Measurements from ENCODE around the gene ANXA4. TPM values are rescaled to one million over a fixed set of nuclear protein-coding genes. Genes with fewer than 3 reads are reported as not detected.

ANXA4 gene
- total RNA-seq, 1 experiment from 2014 or later, result 9.5 TPM

DNA sequence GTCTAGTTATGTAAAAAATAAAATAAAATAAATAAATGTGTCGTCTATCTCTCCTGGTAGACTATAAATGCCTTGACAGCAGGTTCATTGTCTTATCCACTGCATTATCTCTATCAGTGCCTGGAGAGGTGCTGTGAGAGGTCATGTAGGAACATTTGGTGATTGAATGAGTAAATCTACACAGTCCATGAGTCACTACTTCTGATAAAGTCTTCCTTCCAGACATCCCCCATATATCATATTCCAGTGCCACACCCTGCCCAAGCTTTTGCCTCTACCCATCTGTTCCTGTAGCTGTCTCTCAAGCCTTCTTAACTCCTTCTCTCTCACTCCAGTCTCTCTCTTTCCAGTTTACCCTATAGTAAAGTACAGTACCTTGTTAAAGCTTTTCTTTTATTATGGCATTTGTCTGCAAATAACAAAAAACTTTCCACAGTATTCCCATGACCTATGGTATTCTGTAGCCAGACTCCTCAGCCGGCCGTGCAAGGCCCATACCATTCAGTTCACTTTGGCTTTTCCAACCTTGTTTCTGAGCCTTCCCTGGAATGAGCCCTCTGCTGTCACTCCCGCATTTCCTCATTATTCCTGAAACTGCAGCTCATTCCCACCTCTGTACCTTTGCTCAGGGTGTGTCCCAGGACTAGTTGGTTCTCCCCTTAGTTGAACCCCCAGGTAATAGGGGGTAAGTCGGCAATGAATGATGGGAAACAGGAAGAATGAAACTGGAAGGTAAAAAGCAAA lies 37.5 kb downstream of the ANXA4 start (continued):
- no peak for TF ChIP-seq USF1 (CRISPR knock-in tag; IDR thresholded peaks at IDR 0.05)
- TF ChIP-seq NR2C2 (CRISPR knock-in tag; IDR thresholded peaks at IDR 0.05), result no peak
- no peak for TF ChIP-seq ZNF423 (CRISPR knock-in tag; IDR thresholded peaks at IDR 0.05)
- no peak for TF ChIP-seq TP53 (CRISPR knock-in tag; IDR thresholded peaks at IDR 0.05)
- TF ChIP-seq KAT7 (CRISPR knock-in tag; IDR thresholded peaks at IDR 0.05; ENCODE audit: borderline replicate concordance), result no peak
- TF ChIP-seq, protein P1, sequence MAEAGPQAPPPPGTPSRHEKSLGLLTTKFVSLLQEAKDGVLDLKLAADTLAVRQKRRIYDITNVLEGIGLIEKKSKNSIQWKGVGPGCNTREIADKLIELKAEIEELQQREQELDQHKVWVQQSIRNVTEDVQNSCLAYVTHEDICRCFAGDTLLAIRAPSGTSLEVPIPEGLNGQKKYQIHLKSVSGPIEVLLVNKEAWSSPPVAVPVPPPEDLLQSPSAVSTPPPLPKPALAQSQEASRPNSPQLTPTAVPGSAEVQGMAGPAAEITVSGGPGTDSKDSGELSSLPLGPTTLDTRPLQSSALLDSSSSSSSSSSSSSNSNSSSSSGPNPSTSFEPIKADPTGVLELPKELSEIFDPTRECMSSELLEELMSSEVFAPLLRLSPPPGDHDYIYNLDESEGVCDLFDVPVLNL (CRISPR knock-in tag; IDR thresholded peaks at IDR 0.05; ENCODE audit: borderline replicate concordance, low read depth), result no peak
- TF ChIP-seq NR1H2 (CRISPR knock-in tag; IDR thresholded peaks at IDR 0.05), result no peak

DNA sequence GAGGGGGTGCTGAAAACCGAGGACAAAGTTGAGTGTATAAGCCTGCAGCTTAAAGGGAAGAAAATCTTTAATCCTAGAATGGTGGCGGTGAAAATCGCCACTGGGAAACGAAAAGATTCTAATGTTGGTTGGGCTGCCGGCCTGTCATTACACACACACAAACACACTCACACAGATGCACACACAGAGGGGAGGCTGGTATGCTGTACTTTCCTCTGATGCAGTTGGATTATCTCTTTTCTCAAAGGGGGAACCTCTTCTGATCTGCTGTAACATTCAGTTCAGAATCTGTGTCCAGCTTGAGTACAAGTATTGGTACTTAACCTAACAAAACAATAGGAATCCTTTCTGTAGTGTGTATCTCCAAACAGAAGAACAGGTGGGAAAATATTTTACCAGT lies 39.0 kb downstream of the ANXA4 start:
- no peak for TF ChIP-seq ZNF138 (CRISPR knock-in tag; conservative IDR thresholded peaks at IDR 0.05)
- no peak for TF ChIP-seq JUN (CRISPR knock-in tag; IDR thresholded peaks at IDR 0.05)
- TF ChIP-seq SMAD4 (CRISPR knock-in tag; IDR thresholded peaks at IDR 0.05), result no peak
- TF ChIP-seq NFE2L1 (CRISPR knock-in tag; IDR thresholded peaks at IDR 0.05), result no peak
- TF ChIP-seq GABPB1 (CRISPR knock-in tag; IDR thresholded peaks at IDR 0.05), result no peak
- TF ChIP-seq JAZF1 (CRISPR knock-in tag; IDR thresholded peaks at IDR 0.05), result no peak
- TF ChIP-seq TEAD1 (CRISPR knock-in tag; IDR thresholded peaks at IDR 0.05), result no peak
- TF ChIP-seq TEAD4 (CRISPR knock-in tag; IDR thresholded peaks at IDR 0.05), result no peak
- TF ChIP-seq CREM (CRISPR knock-in tag; IDR thresholded peaks at IDR 0.05), result no peak
- no peak for TF ChIP-seq ATF6 (CRISPR knock-in tag; IDR thresholded peaks at IDR 0.05)
- no peak for TF ChIP-seq NFATC4 (CRISPR knock-in tag; IDR thresholded peaks at IDR 0.05)
- TF ChIP-seq ZNF396 (CRISPR knock-in tag; IDR thresholded peaks at IDR 0.05; ENCODE audit: borderline replicate concordance), result no peak
- TF ChIP-seq, protein P2, sequence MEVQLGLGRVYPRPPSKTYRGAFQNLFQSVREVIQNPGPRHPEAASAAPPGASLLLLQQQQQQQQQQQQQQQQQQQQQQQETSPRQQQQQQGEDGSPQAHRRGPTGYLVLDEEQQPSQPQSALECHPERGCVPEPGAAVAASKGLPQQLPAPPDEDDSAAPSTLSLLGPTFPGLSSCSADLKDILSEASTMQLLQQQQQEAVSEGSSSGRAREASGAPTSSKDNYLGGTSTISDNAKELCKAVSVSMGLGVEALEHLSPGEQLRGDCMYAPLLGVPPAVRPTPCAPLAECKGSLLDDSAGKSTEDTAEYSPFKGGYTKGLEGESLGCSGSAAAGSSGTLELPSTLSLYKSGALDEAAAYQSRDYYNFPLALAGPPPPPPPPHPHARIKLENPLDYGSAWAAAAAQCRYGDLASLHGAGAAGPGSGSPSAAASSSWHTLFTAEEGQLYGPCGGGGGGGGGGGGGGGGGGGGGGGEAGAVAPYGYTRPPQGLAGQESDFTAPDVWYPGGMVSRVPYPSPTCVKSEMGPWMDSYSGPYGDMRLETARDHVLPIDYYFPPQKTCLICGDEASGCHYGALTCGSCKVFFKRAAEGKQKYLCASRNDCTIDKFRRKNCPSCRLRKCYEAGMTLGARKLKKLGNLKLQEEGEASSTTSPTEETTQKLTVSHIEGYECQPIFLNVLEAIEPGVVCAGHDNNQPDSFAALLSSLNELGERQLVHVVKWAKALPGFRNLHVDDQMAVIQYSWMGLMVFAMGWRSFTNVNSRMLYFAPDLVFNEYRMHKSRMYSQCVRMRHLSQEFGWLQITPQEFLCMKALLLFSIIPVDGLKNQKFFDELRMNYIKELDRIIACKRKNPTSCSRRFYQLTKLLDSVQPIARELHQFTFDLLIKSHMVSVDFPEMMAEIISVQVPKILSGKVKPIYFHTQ (CRISPR knock-in tag; IDR thresholded peaks at IDR 0.05), result no peak
- no peak for TF ChIP-seq ETV6 (CRISPR knock-in tag; IDR thresholded peaks at IDR 0.05)
- TF ChIP-seq ZMAT4 (CRISPR knock-in tag; IDR thresholded peaks at IDR 0.05), result no peak
- Mint-ChIP-seq H3K4me3 (no peak overlapping the region), H3K36me3 (peaks cover 9% of the 10 kb centered on the region), H3K9me3 (peaks cover 12% of the 10 kb centered on the region), H3K27ac (no peak overlapping the region), H3K27me3 (ENCODE audit: low read depth) (no peaks in the 10 kb centered on the region), H3K4me1 (peaks cover 45% of the 10 kb centered on the region)
- ChIA-PET CTCF (interaction anchor here (1.4 to 2.1 kb wide), 2 partner anchors 36 to 56 kb away, joined by 4 to 15 read pairs; no protein-coding TSS in a partner anchor), POLR2A (interaction anchor here (0.6 kb wide), 1 partner anchor 131 kb away, joined by 6 read pairs; no protein-coding TSS in a partner anchor)
- no peak for DNase-seq (ENCODE audit: low spot score)
- ATAC-seq, result no peak
